WTC11 (cell line): ENCODE results near the gene CPEB3.

ENCODE experiments used
- CBFB ChIP-seq: sonication (generic); formaldehyde crosslinking; IDR thresholded peaks from 2 replicates; pipeline ENCODE4 v1.8.1; 2022; ENCODE audit warnings: mild to moderate bottlenecking, low read depth, missing genetic modification reagents
- CREB1 ChIP-seq: sonication (generic); formaldehyde crosslinking; IDR thresholded peaks from 2 replicates; pipeline ENCODE4 v1.8.0; 2023; ENCODE audit warnings: mild to moderate bottlenecking, missing genetic modification reagents
- CREM ChIP-seq: sonication (generic); formaldehyde crosslinking; IDR thresholded peaks from 2 replicates; pipeline ENCODE4 v1.8.1; 2022; ENCODE audit warnings: mild to moderate bottlenecking, missing genetic modification reagents, moderate library complexity
- ESRRA ChIP-seq: sonication (generic); formaldehyde crosslinking; IDR thresholded peaks from 2 replicates; pipeline ENCODE4 v1.8.1; 2022; ENCODE audit warnings: mild to moderate bottlenecking, missing genetic modification reagents, borderline replicate concordance
- MXD4 ChIP-seq: fragments of 250-450 bp; sonication (Bioruptor Pico); IDR thresholded peaks from 2 replicates; pipeline ENCODE4 v1.8.0; 2021; ENCODE audit warnings: mild to moderate bottlenecking, moderate library complexity, borderline replicate concordance
- SMAD3 ChIP-seq: sonication (generic); formaldehyde crosslinking; IDR thresholded peaks from 2 replicates; pipeline ENCODE4 v1.8.0; 2022; ENCODE audit warnings: missing genetic modification reagents, mild to moderate bottlenecking, borderline replicate concordance
- SP1 ChIP-seq: sonication (generic); formaldehyde crosslinking; conservative IDR thresholded peaks from 2 replicates; pipeline ENCODE4 v1.8.1; 2022; ENCODE audit warnings: missing genetic modification reagents
- ZNF423 ChIP-seq: fragments of 250-450 bp; sonication (Bioruptor Pico); IDR thresholded peaks from 2 replicates; pipeline ENCODE4 v2.1.2; 2022; ENCODE audit warnings: mild to moderate bottlenecking, moderate library complexity
- TF ChIP-seq, protein P1 (sequence below): fragments of 200-600 bp; IDR thresholded peaks from 2 replicates; pipeline ENCODE4 v1.8.0; 2022; ENCODE audit warnings: antibody characterized with exemption

DNA sequence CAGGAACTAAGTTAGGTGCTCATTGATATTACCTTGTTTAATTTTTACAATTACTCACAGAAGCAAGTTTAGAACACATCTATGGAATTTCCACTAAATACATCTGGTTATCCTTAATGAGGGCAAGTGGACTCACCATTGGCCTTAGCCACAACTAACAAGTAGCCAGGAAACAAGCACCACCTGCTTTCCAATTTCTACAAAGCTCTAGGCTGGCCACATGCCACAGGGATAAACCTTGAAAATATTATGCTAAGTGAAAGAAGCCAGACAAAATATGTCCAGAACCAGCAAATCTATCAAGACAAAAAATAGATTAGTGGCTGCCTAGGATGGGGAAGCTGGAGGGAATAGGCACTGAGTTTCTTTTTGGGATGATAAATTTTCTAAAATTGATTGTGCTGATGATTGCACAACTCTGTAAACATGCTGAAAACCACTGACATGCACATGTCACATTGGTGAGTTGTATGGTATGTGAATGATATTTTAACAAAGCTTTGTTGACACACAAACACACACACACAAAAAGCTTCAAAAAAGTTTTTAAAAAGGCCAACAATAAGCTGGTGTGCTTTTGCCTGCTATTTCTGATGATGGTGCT, 179.4 kb downstream of the CPEB3 start:
- TF ChIP-seq CREM (CRISPR knock-in tag) = no peak
- no peak for TF ChIP-seq ZNF423 (CRISPR knock-in tag)
- TF ChIP-seq SMAD3 (CRISPR knock-in tag) = no peak
- TF ChIP-seq, protein P1, sequence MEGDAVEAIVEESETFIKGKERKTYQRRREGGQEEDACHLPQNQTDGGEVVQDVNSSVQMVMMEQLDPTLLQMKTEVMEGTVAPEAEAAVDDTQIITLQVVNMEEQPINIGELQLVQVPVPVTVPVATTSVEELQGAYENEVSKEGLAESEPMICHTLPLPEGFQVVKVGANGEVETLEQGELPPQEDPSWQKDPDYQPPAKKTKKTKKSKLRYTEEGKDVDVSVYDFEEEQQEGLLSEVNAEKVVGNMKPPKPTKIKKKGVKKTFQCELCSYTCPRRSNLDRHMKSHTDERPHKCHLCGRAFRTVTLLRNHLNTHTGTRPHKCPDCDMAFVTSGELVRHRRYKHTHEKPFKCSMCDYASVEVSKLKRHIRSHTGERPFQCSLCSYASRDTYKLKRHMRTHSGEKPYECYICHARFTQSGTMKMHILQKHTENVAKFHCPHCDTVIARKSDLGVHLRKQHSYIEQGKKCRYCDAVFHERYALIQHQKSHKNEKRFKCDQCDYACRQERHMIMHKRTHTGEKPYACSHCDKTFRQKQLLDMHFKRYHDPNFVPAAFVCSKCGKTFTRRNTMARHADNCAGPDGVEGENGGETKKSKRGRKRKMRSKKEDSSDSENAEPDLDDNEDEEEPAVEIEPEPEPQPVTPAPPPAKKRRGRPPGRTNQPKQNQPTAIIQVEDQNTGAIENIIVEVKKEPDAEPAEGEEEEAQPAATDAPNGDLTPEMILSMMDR = no peak
- TF ChIP-seq CBFB = no peak
- TF ChIP-seq ESRRA = no peak
- no peak for TF ChIP-seq MXD4 (CRISPR knock-in tag)
- TF ChIP-seq CREB1 (CRISPR knock-in tag) = no peak
- TF ChIP-seq SP1 (CRISPR knock-in tag) = no peak
